Erythroblast (primary cell): Measurements from ENCODE around the gene KANK4.
"Not testable (repeated sequence)": the region's sequence is repeated elsewhere in the genome, so short reads cannot be mapped to it uniquely, and the experiment has no call there.

Experiments used
- DNase-seq, 2 experiments: peaks; one replicate each; lab custom pipeline; 2025; lab: John Stamatoyannopoulos, UW
- GATA1 ChIP-seq: IDR thresholded peaks from 2 replicates; pipeline ENCODE4 v1.6.1; 2011; ENCODE audit warnings: low read depth, mild to moderate bottlenecking, control low read depth, low read length, moderate library complexity
- POLR2A ChIP-seq: IDR thresholded peaks from 2 replicates; pipeline ENCODE4 v1.6.1; 2011; ENCODE audit warnings: mild to moderate bottlenecking, low read length

Gene KANK4

DNA sequence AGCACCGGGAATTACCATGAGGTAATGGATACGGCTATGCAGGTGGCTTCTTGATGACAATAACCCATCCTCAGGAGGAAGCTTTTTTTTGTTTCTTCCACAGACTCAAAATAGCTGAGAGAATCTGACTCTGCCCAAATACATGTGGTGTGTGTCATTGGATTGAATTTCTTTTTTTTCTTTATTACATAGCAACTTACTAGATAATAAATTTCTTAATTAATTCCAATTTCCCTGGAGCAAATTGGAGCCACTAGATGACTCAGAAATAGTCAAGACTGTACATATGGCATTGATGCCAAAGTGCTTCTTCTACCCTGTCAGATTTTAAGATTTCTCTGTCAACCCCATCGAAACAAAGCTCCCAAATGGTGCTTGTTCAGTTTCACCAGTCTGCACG lies 81.9 kb downstream of the KANK4 start:
- TF ChIP-seq POLR2A: no peak
- TF ChIP-seq GATA1: no peak
- no peak for DNase-seq

DNA sequence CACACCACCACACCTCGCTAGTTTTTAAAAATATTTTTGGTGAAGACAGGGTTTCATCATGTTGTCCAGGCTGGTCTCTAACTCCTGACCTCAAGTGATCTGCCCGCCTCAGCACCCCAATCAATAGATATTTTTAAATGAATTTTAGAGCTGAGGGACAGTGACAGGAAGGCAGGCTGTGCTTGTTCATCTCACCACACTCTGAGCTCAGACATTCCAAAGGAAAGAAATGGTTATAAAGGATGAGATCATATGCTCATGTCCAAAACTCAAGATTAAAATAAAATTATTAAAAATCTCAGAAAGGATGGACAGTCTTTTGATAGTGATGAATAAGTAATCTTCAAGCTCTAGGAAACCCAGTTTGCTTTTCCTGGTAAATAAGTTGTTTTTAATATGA lies 83.7 kb downstream of the KANK4 start:
- TF ChIP-seq GATA1 (no peak), POLR2A (no peak)
- no peak for DNase-seq

DNA sequence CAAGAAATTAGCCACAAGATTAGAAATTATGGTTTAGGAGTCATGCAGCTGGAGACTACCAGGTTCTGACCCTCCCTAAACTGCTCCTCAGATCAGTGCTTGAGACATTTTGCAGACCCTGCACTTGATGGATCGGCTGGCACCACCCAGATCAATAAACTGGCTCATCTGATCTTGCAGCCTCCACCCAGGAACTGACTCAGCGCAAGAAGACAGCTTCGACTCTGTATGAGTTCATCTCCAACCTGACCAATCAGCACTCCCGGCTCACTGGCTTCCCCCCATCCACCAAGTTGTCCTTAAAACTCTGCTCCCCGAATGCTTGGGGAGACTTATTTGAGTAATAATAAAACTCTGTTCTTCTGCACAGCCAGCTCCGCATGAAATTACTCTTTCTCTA lies 84.5 kb downstream of the KANK4 start:
- TF ChIP-seq POLR2A (no peak), GATA1 (no peak)
- DNase-seq: no peak

DNA sequence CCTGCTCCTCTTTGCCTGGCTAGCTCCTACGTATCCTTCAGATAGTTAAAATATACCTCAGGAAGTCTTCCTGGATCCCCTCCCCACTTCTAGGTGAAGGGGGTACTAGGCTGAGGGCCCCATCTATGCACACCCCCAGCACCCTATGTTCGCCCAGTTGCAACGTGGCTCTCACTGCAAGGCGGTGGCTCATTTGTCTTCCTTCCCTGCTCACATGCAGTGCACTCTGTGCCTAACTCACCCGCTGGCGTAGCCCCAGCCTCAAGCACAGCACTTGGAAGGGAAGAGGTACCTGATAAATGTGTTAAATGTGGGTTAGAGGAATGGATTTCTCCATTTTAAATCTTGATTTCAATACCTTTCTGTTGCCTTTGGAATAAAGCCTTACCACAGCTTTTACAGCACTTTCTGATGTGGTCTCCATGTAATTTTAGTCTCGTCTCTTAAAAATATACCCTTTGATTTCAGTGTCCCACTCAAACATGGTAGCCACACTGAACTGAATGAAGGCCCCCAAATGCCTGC lies 85.2 kb downstream of the KANK4 start:
- TF ChIP-seq GATA1 (no peak), POLR2A (no peak)
- no peak for DNase-seq

DNA sequence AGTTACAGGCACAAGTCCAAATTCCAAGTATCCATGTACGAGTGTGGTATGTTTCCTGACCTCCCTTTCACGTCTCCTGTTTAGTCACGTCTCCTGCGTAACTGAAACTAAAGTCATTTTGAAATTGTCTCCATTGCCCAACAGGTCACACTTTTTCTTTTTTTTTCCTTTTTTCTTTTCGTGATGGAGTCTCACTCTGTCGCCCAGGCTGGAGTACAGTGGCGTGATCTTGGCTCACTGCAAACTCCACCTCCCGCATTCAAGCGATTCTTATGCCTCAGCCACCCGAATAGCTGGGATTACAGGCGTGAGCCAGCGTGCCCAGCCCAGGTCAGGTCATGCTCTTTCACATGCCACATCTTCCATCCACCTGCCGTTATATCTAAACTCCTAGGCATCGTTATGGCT lies 86.4 kb downstream of the KANK4 start:
- no peak for DNase-seq
- TF ChIP-seq POLR2A: no peak

DNA sequence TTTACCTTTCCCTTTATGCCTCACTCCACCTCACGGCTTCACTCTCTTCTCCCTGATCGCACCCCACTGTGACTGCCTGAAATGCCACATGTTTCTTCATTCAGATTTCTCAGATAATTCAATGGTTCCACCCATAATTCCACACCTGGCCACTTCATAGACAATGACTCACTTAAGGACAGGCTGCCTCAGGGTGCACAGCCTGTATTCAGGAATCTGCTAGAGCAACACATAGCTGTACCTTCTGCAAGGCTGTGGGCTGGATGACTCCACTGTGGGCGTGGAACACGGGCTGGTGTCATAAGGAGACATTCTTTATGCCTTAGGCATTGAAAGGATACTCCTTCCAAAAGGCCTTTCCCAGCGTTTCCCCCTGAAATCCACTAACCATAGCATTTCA lies 88.5 kb downstream of the KANK4 start:
- no peak for DNase-seq
- TF ChIP-seq POLR2A (no peak), GATA1 (no peak)

DNA sequence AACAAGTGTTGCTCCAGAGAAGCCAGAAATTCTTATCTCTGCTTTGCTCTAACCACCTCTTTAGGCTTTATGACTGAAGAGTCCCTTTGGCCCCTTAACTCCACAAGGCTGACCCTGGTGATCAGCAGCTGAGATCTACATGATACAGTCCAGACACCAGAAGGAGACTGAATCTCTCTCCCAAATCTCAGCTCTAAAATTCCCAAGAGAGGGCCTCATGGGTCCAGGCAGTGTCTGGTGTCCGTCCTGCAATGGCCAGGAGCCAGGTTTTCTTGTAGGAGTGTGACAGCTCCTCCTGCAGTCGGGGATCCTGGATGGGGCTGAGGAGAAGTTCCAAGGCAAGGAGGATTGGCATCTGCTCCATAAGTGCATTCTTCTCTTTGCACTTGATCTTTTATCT lies 89.3 kb downstream of the KANK4 start:
- TF ChIP-seq POLR2A (no peak), GATA1 (no peak)
- DNase-seq: no peak

DNA sequence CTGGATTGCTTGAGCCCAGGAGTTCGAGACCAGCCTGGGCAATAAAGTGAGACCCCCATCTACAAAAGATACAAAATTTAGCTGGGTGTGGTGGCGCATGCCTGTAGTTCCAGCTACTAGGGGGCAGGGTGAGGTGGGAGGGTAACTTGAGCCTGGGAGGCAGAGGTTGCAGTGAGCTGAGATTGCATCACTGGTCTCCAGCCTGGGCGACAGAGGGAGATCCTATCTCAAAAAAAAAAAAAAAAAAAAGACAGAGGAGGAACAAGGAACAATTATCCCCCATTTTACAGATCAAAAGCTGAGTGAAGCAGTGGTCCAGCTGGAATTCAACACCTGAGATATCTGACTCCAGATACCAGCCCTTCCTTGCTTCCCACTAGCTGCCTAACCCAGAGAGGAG lies 89.8 kb downstream of the KANK4 start:
- TF ChIP-seq POLR2A (no peak), GATA1 (no peak)
- DNase-seq: no peak

DNA sequence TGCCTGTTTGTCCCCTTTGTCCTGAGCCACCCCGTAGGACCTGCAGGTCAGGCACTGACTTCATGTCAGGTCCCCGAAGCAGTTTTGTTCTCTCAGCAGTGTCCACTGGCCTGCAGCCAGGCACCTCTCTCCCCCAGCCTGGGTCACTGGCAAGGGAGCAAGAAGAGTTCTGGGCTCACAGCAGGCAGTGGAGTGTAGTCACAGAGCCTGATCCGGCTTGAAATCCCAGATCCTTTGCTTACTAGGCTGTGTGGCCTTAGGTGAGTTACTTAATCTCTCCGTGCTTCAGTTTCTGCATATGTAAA lies 90.4 kb downstream of the KANK4 start:
- no peak for TF ChIP-seq POLR2A
- no peak for TF ChIP-seq GATA1
- no peak for DNase-seq

DNA sequence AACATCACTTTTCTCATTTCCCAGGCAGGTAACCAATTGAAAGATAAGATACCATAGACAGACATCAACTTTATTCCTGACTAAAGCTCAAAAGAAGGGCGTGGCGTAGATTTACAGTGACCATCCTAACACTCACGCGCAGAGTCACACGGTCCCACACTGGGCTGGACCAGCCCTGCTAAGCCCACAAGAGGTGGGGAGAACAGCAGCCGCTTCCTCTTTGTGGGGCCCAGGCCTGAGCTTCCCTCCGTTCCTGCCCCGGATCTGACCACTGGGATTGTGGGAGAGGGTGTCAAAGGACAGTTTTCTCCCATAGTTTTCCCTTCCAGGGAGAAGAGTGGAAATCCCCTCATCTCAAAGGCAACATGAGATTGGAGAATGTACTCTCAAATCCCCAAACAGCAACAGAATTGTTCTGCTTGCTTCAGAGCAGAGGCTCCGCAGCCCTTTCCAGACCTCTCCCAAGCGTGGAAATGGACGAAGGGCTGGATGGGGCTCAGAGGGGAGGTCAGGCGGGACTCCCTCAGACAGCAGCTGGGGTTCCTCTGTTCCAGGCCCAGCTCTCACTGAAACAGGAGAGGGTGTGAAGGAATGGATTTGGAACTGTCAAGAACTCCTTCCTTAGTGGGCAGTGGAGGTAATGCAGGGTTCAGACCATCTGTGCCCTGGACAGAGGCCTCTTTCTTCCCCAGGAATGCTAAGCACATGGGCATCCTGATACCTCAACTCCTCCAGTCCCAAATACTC lies 90.9 kb downstream of the KANK4 start:
- TF ChIP-seq GATA1 (no peak), POLR2A (no peak)
- DNase-seq: no peak

DNA sequence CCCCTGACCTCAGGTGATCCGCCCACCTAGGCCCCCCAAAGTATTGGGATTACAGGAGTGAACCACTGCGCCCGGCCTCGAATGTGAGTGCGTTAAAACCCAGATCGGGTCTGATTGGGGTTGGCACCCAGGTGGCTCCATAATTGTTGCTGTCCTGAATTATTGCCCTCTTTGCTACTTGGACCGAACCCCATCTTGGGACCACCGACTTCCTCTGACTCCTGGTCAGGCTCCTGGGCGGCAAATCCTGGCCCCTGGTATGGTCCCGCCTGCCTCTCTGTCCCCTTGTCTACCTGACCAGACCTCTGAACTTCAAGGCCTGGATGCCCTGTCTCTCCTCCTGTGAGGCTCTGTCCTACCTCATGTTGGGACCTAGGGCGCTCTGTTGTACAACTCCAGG lies 91.7 kb downstream of the KANK4 start:
- TF ChIP-seq POLR2A (no peak), GATA1 (no peak)
- no peak for DNase-seq

DNA sequence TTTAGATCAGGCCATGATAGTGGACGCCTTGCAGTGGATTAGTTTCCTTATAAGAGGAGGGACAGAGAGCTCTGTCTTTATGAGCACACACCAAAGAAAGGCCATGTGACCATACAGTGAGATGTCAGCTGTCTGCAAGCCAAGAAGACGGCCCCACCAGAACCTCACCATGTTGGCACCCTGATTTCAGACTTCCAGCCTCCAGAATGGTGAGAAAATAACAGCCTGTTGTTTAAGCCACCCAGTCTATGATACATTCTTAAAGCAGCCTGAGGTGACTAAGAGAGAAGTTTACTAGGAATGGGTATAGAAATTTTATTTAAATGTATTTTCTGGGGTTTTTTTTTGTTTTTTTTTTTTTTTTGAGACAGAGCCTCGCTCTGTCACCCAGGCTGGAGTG lies 95.1 kb downstream of the KANK4 start:
- TF ChIP-seq GATA1: no peak
- TF ChIP-seq POLR2A: no peak
- no peak for DNase-seq

DNA sequence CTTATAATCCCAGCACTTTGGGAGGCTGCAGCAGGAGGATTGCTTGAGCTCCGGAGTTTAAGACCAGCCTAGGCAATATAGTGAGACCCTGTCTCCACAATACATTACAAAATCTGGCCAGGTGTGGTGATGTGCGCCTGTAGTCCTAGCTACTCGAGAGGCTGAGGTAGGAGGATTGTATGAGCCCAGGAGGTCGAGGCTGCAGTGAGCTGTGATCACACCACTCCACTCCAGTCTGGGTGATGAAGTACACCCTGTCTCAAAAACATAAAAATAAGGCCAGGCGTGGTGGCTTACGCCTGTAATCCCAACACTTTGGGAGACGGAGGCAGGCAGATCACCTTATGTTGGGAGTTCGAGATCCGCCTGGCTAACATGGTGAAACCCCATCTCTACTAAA lies 96.9 kb downstream of the KANK4 start:
- DNase-seq: no peak
- TF ChIP-seq POLR2A: no peak
- no peak for TF ChIP-seq GATA1

DNA sequence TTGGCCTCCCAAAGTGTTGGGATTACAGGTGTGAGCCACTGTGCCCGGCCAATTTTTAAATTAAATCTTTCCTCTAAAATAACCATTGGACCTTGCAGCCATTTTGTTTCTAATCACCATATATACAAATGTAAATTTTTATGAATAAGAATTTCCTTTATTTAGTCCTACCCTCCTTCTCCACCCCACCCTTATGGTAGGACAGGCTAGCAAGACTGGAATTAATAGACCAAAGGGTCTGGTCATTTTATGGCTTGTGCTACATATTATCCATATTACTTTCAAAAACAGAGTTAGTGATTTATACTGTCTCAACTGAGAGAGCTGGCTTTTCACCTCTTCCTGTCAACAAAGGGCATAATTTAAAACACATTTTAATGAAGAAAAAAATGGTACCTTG lies 98.1 kb downstream of the KANK4 start:
- no peak for DNase-seq
- TF ChIP-seq POLR2A: no peak
- TF ChIP-seq GATA1: no peak

DNA sequence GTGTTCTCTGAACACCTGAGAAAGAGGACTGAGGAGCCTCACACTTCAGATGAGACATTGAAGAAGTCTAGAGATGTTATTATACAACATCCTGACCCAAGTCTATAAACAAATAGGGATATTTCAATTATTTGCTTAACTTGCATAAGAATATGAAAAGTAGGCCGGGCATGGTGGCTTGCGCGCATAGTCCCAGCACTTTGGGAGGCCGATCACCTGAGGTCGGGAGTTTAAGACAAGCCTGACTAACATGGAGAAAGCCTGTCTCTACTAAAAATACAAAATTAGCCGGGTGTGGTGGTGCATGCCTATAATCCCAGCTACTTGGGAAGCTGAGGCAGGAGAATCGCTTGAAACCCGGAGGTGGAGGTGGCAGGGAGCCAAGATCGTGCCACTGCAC lies 98.8 kb downstream of the KANK4 start:
- not testable (repeated sequence) for DNase-seq
